ENCODE measurements around the gene CNGA3. TPM values are rescaled to one million over a fixed set of nuclear protein-coding genes. Genes with fewer than 3 reads are reported as not detected.

Gene CNGA3
- total and polyA plus RNA-seq, 2 of the 8 experiments (the other 6 are each of a cell fraction or from before 2014, with no cell fraction given): 0.02 TPM; not detected in 1

DNA sequence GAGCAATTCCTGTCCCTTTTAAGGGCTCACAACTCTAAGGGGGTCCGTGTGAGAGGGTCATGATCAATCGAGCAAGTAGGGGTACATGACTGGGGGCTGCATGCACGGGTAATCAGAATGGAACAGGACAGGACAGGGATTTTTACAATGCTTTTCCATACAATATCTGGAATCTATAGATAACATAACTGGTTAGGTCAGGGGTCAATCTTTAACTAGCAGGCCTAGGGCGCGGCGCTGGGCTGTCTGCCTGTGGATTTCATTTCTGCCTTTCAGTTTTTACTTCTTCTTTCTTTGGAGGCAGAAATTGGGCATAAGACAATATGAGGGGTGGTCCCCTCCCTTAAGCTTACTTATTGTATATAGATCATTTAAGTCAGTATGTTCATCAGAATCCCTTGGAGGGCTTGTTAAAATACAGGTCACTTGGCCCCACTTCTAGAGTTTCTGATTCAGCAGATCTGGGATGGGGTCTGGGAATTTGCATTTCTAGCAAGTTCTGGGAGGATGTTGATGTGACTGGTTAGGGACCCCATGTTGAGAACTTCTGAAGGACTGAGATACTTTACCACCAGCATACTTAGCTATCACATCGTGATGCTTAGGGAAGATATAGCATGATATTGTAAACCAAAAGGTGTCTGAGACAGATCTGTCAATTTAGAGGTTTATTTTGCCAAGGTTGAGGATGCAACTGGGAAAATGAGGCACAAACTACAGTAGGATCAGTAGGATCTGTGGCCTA, 95.6 kb downstream of the CNGA3 start:
- CTCF ChIA-PET (ENCODE audit: partially characterized antibody): interaction anchor here (0.6 to 1.3 kb wide), 5 partner anchors 8 to 108 kb away, joined by 3 to 4 read pairs (median 3); no protein-coding TSS in a partner anchor

More for the DNA sequence above, 95.6 kb downstream of the CNGA3 start:
- Histone ChIP-seq H3K56ac (replicated peaks; ENCODE audit: insufficient read length, low read depth, low read length) (no peak overlapping the region), H4K5ac (ENCODE audit: insufficient read length, low read depth, low read length) (peak overlapping the region; percentile 18), H2BK120ac (replicated peaks; ENCODE audit: low read depth, low read length) (peak overlapping the region; percentile 12), H3K4ac (replicated peaks; ENCODE audit: insufficient read length, low read depth, low read length) (no peak overlapping the region), H3K79me2 (ENCODE audit: control insufficient read depth in 1 of 2, insufficient read depth in 2 of 2, low read length in 2 of 2) (peaks cover 0 to 19% of the 10 kb centered on the region in 2 experiments), H4K8ac (ENCODE audit: extremely low read depth, insufficient read depth, low read length) (no peak overlapping the region), H3K9ac (replicated peaks in 1 of 4; ENCODE audit: extremely low read depth in 1 of 4, low read depth in 3 of 4, low read length in 3 of 4) (no peak overlapping the region), H2AFZ (ENCODE audit: low read length) (no peak overlapping the region), H3K4me2 (ENCODE audit: insufficient read depth in 1 of 2, low read depth in 2 of 2, low read length in 2 of 2) (peak overlapping the region; percentile 28 to 40; a peak in 1 of 4 replicates), H3K36me3 (ENCODE audit: control insufficient read depth in 2 of 4, insufficient read depth in 4 of 4, low read length in 3 of 4) (no peaks in the 10 kb centered on the region), H3K18ac (ENCODE audit: extremely low read depth, low read length) (no peak overlapping the region), H2BK5ac (ENCODE audit: low read depth, low read length) (peak overlapping the region; percentile 49; the same call in 1 of the 2 replicates), H2BK20ac (ENCODE audit: low read length) (no peak overlapping the region), H3K79me1 (ENCODE audit: low read depth, low read length) (peaks cover 4% of the 10 kb centered on the region), H4K20me1 (replicated peaks in 1 of 2; ENCODE audit: control insufficient read depth in 1 of 2, insufficient read depth in 2 of 2, low read length in 2 of 2) (peaks cover 4 to 10% of the 10 kb centered on the region in 2 experiments), H2BK12ac (ENCODE audit: low read depth, low read length) (no peak overlapping the region), H3K14ac (ENCODE audit: insufficient read length) (no peak overlapping the region), H3K4me1 (replicated peaks in 1 of 4; ENCODE audit: control insufficient read depth in 3 of 4, insufficient read depth in 4 of 4, low read length in 3 of 4) (peaks cover 1 to 20% (median 15%) of the 10 kb centered on the region in 4 experiments; a peak in 6 of 7 replicates), H3K23me2 (ENCODE audit: low read depth, low read length) (peaks cover 8% of the 10 kb centered on the region), H3K27me3 (replicated peaks in 1 of 4; ENCODE audit: control insufficient read depth in 3 of 4, extremely low read depth in 1 of 4, insufficient read depth in 3 of 4, low read length in 3 of 4) (no peaks in the 10 kb centered on the region), H3K9me3 (ENCODE audit: insufficient read depth in 2 of 2, low read depth in 1 of 2, low read length in 1 of 2) (peaks cover 2% of the 10 kb centered on the region in 2 experiments; a peak in 1 of 4 replicates), H2AK5ac (ENCODE audit: low read depth, low read length) (no peak overlapping the region), H4K91ac (replicated peaks; ENCODE audit: insufficient read length, low read length) (no peak overlapping the region), H3K4me3 (ENCODE audit: extremely low read depth in 1 of 4, insufficient read depth in 2 of 4, low read depth in 3 of 4, low read length in 4 of 4) (peak overlapping the region in 1 of 4 experiments; percentile 19; a peak in 1 of 8 replicates), H3K27ac (ENCODE audit: low read depth, low read length) (peak overlapping the region; percentile 53; the same call in 1 of the 2 replicates), H2BK15ac (ENCODE audit: low read length) (no peak overlapping the region), H3K23ac (ENCODE audit: insufficient read length) (no peak overlapping the region)
- no peak for DNase-seq (ENCODE audit: low read depth in 1 of 2, low spot score in 2 of 2)
- TF ChIP-seq YY1 (IDR thresholded peaks at IDR 0.05; ENCODE audit: low read depth, low read length) (no peak), CBX5 (IDR thresholded peaks at IDR 0.05; ENCODE audit: low read depth, low read length) (no peak), POU5F1 (IDR thresholded peaks at IDR 0.05; ENCODE audit: low read depth, low read length) (no peak), SIRT6 (IDR thresholded peaks at IDR 0.05; ENCODE audit: low read length) (no peak)
- 89% methylated on average over 7 of the region's 7 CpGs; no CpG with 5 or more reads in 1 of the 2 experiments for WGBS, 2 experiments (ENCODE audit: extremely low coverage in 1 of 2, insufficient coverage in 1 of 2, insufficient read length in 1 of 2, insufficient replicate concordance in 2 of 2, low coverage in 1 of 2, low lambda C conversion rate in 2 of 2, missing lambda C conversion rate in 1 of 2)
- FAIRE-seq: no peak
- POLR2A ChIA-PET (ENCODE audit: partially characterized antibody): interaction anchor here (0.6 kb wide), 1 partner anchor 74 kb away, joined by 3 read pairs; no protein-coding TSS in a partner anchor
